Measurements from ENCODE around the gene PHACTR4.
"Not testable (repeated sequence)": the region's sequence is repeated elsewhere in the genome, so short reads cannot be mapped to it uniquely, and the experiment has no call there.

DNA sequence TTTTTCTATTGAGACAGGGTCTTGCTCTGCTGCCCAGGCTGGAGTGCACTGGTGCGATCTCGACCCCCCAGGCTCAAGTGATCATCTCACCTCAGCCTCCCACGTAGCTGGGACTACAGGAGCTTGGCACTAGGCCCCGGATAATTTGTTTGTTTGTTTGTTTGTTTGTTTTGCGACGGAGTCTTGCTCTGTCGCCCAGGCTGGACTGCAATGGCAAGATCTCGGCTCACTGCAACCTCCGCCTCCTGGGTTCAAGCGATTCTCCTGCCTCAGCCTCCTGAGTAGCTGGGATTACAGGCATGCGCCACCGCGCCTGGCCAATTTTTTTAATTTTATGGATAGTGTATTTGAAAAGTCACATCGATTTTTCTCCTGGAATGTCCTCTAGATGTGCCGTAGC is 932 bp upstream of the PHACTR4 start:
- TF ChIP-seq, protein P1, sequence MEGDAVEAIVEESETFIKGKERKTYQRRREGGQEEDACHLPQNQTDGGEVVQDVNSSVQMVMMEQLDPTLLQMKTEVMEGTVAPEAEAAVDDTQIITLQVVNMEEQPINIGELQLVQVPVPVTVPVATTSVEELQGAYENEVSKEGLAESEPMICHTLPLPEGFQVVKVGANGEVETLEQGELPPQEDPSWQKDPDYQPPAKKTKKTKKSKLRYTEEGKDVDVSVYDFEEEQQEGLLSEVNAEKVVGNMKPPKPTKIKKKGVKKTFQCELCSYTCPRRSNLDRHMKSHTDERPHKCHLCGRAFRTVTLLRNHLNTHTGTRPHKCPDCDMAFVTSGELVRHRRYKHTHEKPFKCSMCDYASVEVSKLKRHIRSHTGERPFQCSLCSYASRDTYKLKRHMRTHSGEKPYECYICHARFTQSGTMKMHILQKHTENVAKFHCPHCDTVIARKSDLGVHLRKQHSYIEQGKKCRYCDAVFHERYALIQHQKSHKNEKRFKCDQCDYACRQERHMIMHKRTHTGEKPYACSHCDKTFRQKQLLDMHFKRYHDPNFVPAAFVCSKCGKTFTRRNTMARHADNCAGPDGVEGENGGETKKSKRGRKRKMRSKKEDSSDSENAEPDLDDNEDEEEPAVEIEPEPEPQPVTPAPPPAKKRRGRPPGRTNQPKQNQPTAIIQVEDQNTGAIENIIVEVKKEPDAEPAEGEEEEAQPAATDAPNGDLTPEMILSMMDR (IDR thresholded peaks at IDR 0.05): not testable (repeated sequence)
- not testable (repeated sequence) for TF ChIP-seq EP300, POLR2A, POLR2AphosphoS5 (IDR thresholded peaks at IDR 0.05)

All from gastroesophageal sphincter (tissue), 3 donors.